ENCODE measurements around the gene TGFB3. TPM values are rescaled to one million over a fixed set of nuclear protein-coding genes. Genes with fewer than 3 reads are reported as not detected.

The TGFB3 gene
- total RNA-seq, 1 donor from 2014 or later, result not detected

DNA sequence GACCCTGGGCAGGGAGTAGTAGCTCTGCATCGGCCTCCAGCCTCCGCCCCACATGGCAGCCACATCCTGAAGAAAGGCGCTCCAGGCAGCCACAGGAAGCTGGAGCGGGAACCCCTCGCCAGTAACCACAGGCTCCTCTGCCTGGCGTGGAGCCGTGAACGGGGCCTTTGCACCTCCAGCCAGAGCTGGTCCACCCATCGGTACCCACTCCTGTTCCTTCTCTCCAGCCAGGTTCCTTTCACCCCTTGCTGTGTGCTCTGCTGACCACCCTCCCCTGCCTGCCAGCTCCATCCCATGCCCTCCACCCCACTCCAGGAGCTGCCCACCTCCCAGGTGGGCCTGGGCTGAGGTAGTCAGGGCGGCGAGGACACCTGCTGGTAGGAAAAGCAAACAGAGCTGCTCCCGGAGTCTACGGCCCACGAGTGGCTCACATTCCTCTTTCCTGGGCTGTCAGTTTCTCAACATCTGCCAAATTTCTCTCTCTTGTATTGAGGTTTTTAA lies 2.7 kb downstream of the TGFB3 start:
- Mint-ChIP-seq H3K27ac (no peak overlapping the region), H3K36me3 (no peaks in the 10 kb centered on the region), H3K4me3 (no peak overlapping the region), H3K9me3 (no peaks in the 10 kb centered on the region), H3K4me1 (peaks cover 32% of the 10 kb centered on the region), H3K27me3 (ENCODE audit: insufficient read depth, low read depth) (peaks cover 14% of the 10 kb centered on the region)
- TF ChIP-seq EZH2 (IDR thresholded peaks at IDR 0.05), result no peak
- TF ChIP-seq, protein P1, sequence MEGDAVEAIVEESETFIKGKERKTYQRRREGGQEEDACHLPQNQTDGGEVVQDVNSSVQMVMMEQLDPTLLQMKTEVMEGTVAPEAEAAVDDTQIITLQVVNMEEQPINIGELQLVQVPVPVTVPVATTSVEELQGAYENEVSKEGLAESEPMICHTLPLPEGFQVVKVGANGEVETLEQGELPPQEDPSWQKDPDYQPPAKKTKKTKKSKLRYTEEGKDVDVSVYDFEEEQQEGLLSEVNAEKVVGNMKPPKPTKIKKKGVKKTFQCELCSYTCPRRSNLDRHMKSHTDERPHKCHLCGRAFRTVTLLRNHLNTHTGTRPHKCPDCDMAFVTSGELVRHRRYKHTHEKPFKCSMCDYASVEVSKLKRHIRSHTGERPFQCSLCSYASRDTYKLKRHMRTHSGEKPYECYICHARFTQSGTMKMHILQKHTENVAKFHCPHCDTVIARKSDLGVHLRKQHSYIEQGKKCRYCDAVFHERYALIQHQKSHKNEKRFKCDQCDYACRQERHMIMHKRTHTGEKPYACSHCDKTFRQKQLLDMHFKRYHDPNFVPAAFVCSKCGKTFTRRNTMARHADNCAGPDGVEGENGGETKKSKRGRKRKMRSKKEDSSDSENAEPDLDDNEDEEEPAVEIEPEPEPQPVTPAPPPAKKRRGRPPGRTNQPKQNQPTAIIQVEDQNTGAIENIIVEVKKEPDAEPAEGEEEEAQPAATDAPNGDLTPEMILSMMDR (IDR thresholded peaks at IDR 0.05), result peak; percentile 67
- no peak for TF ChIP-seq EZH2phosphoT487 (IDR thresholded peaks at IDR 0.05)
- Histone ChIP-seq H3K9ac (no peak overlapping the region), H3K36me3 (no peaks in the 10 kb centered on the region), H3F3A (ENCODE audit: low read depth) (peaks cover 12% of the 10 kb centered on the region), H4K20me1 (ENCODE audit: low read depth) (no peaks in the 10 kb centered on the region), H3K27me3 (peaks cover 38% of the 10 kb centered on the region), H3K9me3 (ENCODE audit: low read depth) (no peaks in the 10 kb centered on the region), H3K27ac (no peak overlapping the region), H3K79me2 (ENCODE audit: low read depth) (no peaks in the 10 kb centered on the region), H2AFZ (replicated peaks) (no peak overlapping the region), H3K4me2 (no peak overlapping the region), H3K4me1 (peaks cover 6% of the 10 kb centered on the region), H3K4me3 (no peak overlapping the region)
- DNase-seq (ENCODE audit: low spot score), result peak; percentile 60

DNA sequence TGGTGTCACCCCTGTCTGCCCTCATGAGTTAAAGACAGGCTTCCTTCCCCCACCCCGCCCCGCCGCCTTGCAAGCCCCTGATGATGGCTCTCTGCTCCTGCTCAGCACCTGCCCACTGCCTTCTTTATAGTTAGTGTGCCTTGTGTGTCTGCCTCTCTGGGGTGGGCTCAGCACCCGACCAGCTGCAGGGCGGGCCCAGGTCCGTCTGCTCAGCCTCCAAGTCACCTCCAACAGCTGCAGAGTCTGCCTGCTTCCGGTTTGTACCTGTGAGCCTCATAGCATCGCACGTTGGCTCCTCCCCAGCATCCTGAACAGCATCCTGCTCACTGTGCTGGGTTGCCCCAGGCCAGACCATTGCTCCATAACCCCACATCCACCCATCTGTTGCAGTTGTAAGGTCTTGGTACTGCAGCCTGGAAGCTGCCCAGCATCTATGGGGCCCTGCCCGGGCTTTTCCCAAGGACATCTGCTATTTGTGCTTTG lies 3.5 kb downstream of the TGFB3 start:
- peaks cover 14% of the 10 kb centered on the region for H3K27me3 Mint-ChIP-seq (ENCODE audit: insufficient read depth, low read depth)

GRCh38 chr14:75977582-75977943 lies 4.2 kb downstream of the TGFB3 start:
- Histone ChIP-seq H3K9me3 (ENCODE audit: low read depth) (no peaks in the 10 kb centered on the region), H3K27ac (no peak overlapping the region), H4K20me1 (ENCODE audit: low read depth) (no peaks in the 10 kb centered on the region), H3K4me3 (no peak overlapping the region), H3K9ac (no peak overlapping the region), H2AFZ (replicated peaks) (no peak overlapping the region), H3K4me2 (no peak overlapping the region), H3K4me1 (peaks cover 6% of the 10 kb centered on the region), H3K79me2 (ENCODE audit: low read depth) (no peaks in the 10 kb centered on the region), H3K36me3 (no peaks in the 10 kb centered on the region), H3K27me3 (peaks cover 23% of the 10 kb centered on the region), H3F3A (ENCODE audit: low read depth) (peaks cover 11% of the 10 kb centered on the region)
- H3K9me3 Mint-ChIP-seq, result no peaks in the 10 kb centered on the region
- TF ChIP-seq, protein P1 (IDR thresholded peaks at IDR 0.05), result no peak
- TF ChIP-seq EZH2 (IDR thresholded peaks at IDR 0.05), result no peak
- TF ChIP-seq EZH2phosphoT487 (IDR thresholded peaks at IDR 0.05), result no peak
- H3K27me3 Mint-ChIP-seq (ENCODE audit: insufficient read depth, low read depth), result peaks cover 14% of the 10 kb centered on the region
- no peak overlapping the region for H3K4me3 Mint-ChIP-seq
- H3K4me1 Mint-ChIP-seq, result peaks cover 35% of the 10 kb centered on the region
- no peak for DNase-seq (ENCODE audit: low spot score)
- no peaks in the 10 kb centered on the region for H3K36me3 Mint-ChIP-seq
- no peak overlapping the region for H3K27ac Mint-ChIP-seq

More for the DNA sequence above, 3.5 kb downstream of the TGFB3 start:
- H3K27ac ChIP-seq, result no peak overlapping the region
- no peaks in the 10 kb centered on the region for H3K79me2 ChIP-seq (ENCODE audit: low read depth)
- H3K4me3 ChIP-seq, result no peak overlapping the region
- H3K9ac ChIP-seq, result no peak overlapping the region
- Mint-ChIP-seq H3K4me1 (peaks cover 32% of the 10 kb centered on the region), H3K36me3 (no peaks in the 10 kb centered on the region), H3K4me3 (no peak overlapping the region), H3K27ac (no peak overlapping the region), H3K9me3 (no peaks in the 10 kb centered on the region)
- H3K4me1 ChIP-seq, result peaks cover 6% of the 10 kb centered on the region
- H3K36me3 ChIP-seq, result no peaks in the 10 kb centered on the region
- H2AFZ ChIP-seq (replicated peaks), result no peak overlapping the region
- H3F3A ChIP-seq (ENCODE audit: low read depth), result peaks cover 11% of the 10 kb centered on the region
- no peak overlapping the region for H3K4me2 ChIP-seq
- DNase-seq (ENCODE audit: low spot score), result no peak
- H4K20me1 ChIP-seq (ENCODE audit: low read depth), result no peaks in the 10 kb centered on the region
- peaks cover 30% of the 10 kb centered on the region for H3K27me3 ChIP-seq
- TF ChIP-seq, protein P1 (IDR thresholded peaks at IDR 0.05), result no peak
- TF ChIP-seq EZH2 (IDR thresholded peaks at IDR 0.05) (no peak), EZH2phosphoT487 (IDR thresholded peaks at IDR 0.05) (no peak)
- no peaks in the 10 kb centered on the region for H3K9me3 ChIP-seq (ENCODE audit: low read depth)

Data from neural progenitor cell (in vitro differentiated cells).